GM12878 (cell line): ENCODE measurements around the gene CD70. TPM values are rescaled to one million over a fixed set of nuclear protein-coding genes. Genes with fewer than 3 reads are reported as not detected.
"Not testable (repeated sequence)": the region's sequence is repeated elsewhere in the genome, so short reads cannot be mapped to it uniquely, and the experiment has no call there.

Source experiments
- ATAC-seq: fragments of 200-7000 bp; cut with Tn5 transposase; 3 replicates; pipeline ENCODE4 v1.9.1; 2020; ENCODE audit warnings: mild to moderate bottlenecking, moderate library complexity
- BruUV-seq: library from RNA; stranded (reverse); fragments of 400-500 nt; replicated peaks from 2 replicates; lab custom pipeline; 2021; lab: Mats Ljungman, UMichigan
- CTCF ChIA-PET: fragments of 300-600 bp; sonication (Branson Sonifier 250); formaldehyde crosslinking; extraction: SDS; loops from one replicate; lab custom pipeline; 2021; ENCODE audit warnings: inconsistent platforms; lab: Yijun Ruan, JAX
- POLR2A ChIA-PET: fragments of 350-600 bp; formaldehyde crosslinking; extraction: SDS; loops from one replicate; lab custom pipeline; 2021; ENCODE audit warnings: inconsistent platforms; lab: Charles Lee
- RAD21 ChIA-PET: fragments of 300-600 bp; sonication (Branson Sonifier 250); formaldehyde crosslinking; loops from one replicate; lab custom pipeline; 2023; ENCODE audit warnings: antibody characterized with exemption; ENCODE audit not compliant: unreplicated experiment; lab: Charles Lee
- SMC1A ChIA-PET: fragments of 300-600 bp; sonication (Branson Sonifier 250); formaldehyde crosslinking; loops from one replicate; lab custom pipeline; 2023; ENCODE audit not compliant: unreplicated experiment, uncharacterized antibody; lab: Charles Lee
- DNase-seq: peaks from one replicate; pipeline ENCODE4 v3.0.0-alpha.2; 2011; ENCODE audit warnings: low read depth, low spot score
- FAIRE-seq: peaks from 3 replicates; lab custom pipeline; 2011; peaks lifted over from hg19 to GRCh38; lab: Jason Lieb, UNC
- H2AFZ ChIP-seq: 2 replicates; pipeline ENCODE4 v1.6.0; 2011; ENCODE audit warnings: low read depth, low read length, control low read depth; ENCODE audit not compliant: control insufficient read depth
- H3K27ac ChIP-seq: 2 replicates; pipeline ENCODE4 v1.5.1; 2011; ENCODE audit warnings: control low read depth; ENCODE audit not compliant: control insufficient read depth, insufficient read depth
- H3K27me3 ChIP-seq, 2 experiments: replicated peaks in 1 of 2; 2 replicates each; pipeline versions ENCODE4 v1.6.0 to v1.6.1; 2011; ENCODE audit warnings: low read length in 1 of 2; ENCODE audit not compliant: control insufficient read depth in 2 of 2, insufficient read depth in 2 of 2
- H3K36me3 ChIP-seq, 2 experiments: 2 replicates each; pipeline ENCODE4 v1.5.1; 2011; ENCODE audit warnings: low read length in 1 of 2; ENCODE audit not compliant: control insufficient read depth in 2 of 2, insufficient read depth in 2 of 2
- H3K4me1 ChIP-seq: 2 replicates; pipeline ENCODE4 v1.6.1; 2011; ENCODE audit warnings: mild to moderate bottlenecking, low read length, moderate library complexity, mixed read lengths; ENCODE audit not compliant: control insufficient read depth, insufficient read depth
- H3K4me2 ChIP-seq: 2 replicates; pipeline ENCODE4 v1.6.0; 2011; ENCODE audit warnings: control low read depth; ENCODE audit not compliant: control insufficient read depth, insufficient read depth
- H3K4me3 ChIP-seq: fragments of 200-600 bp; sonication (generic); 2 replicates; pipeline ENCODE4 v1.5.1; 2016
- H3K79me2 ChIP-seq: 2 replicates; pipeline ENCODE4 v1.6.0; 2011; ENCODE audit warnings: low read length; ENCODE audit not compliant: control insufficient read depth, insufficient read depth
- H3K9ac ChIP-seq: 2 replicates; pipeline ENCODE4 v1.8.0; 2011; ENCODE audit warnings: low read length, control low read depth, mixed read lengths; ENCODE audit not compliant: control insufficient read depth, insufficient read depth
- H3K9me3 ChIP-seq: replicated peaks from 3 replicates; pipeline ENCODE4 v1.5.1; 2011; ENCODE audit warnings: mild to moderate bottlenecking, low read length; ENCODE audit not compliant: control insufficient read depth, insufficient read depth
- H4K20me1 ChIP-seq: 2 replicates; pipeline ENCODE4 v1.6.0; 2011; ENCODE audit not compliant: control insufficient read depth, insufficient read depth
- ATF7 ChIP-seq: fragments of 450-650 bp; IDR thresholded peaks from 2 replicates; pipeline ENCODE4 v1.6.1; 2016; ENCODE audit warnings: low read depth, mild to moderate bottlenecking
- CBFB ChIP-seq: IDR thresholded peaks from 2 replicates; pipeline ENCODE4 v1.6.1; 2016; ENCODE audit warnings: antibody characterized with exemption, low read depth
- HDGF ChIP-seq: fragments of 450-650 bp; IDR thresholded peaks from 2 replicates; pipeline ENCODE4 v1.6.1; 2016; ENCODE audit warnings: antibody characterized with exemption
- IKZF2 ChIP-seq, 2 experiments: fragments of 450-650 bp; IDR thresholded peaks; 2 replicates each; pipeline ENCODE4 v1.6.1; 2017; ENCODE audit warnings: mild to moderate bottlenecking in 2 of 2, moderate library complexity in 2 of 2
- JUNB ChIP-seq: IDR thresholded peaks from 2 replicates; pipeline ENCODE4 v1.6.1; 2016; ENCODE audit warnings: antibody characterized with exemption, mild to moderate bottlenecking
- MLLT1 ChIP-seq: fragments of 450-650 bp; IDR thresholded peaks from 2 replicates; pipeline ENCODE4 v1.6.1; 2016; ENCODE audit warnings: mild to moderate bottlenecking
- NBN ChIP-seq: fragments of 450-650 bp; IDR thresholded peaks from 2 replicates; pipeline ENCODE4 v1.6.1; 2016
- RUNX3 ChIP-seq: IDR thresholded peaks from 2 replicates; pipeline ENCODE4 v1.6.1; 2012; ENCODE audit warnings: low read length, inconsistent platforms
- SMAD1 ChIP-seq: fragments of 450-650 bp; IDR thresholded peaks from 2 replicates; pipeline ENCODE4 v1.6.1; 2018; ENCODE audit warnings: mild to moderate bottlenecking, low read depth; ENCODE audit not compliant: partially characterized antibody
- TCF7 ChIP-seq: IDR thresholded peaks from 2 replicates; pipeline ENCODE4 v1.6.1; 2014; ENCODE audit warnings: antibody characterized with exemption, borderline replicate concordance
- YBX1 ChIP-seq: fragments of 450-650 bp; IDR thresholded peaks from 2 replicates; pipeline ENCODE4 v1.6.1; 2016; ENCODE audit warnings: antibody characterized with exemption
- ZBTB4 ChIP-seq: fragments of 450-650 bp; formaldehyde crosslinking; IDR thresholded peaks from 2 replicates; pipeline ENCODE4 v1.4.0; 2022; ENCODE audit warnings: mild to moderate bottlenecking, moderate library complexity
- ZNF687 ChIP-seq: fragments of 450-650 bp; IDR thresholded peaks from 2 replicates; pipeline ENCODE4 v1.6.1; 2017; ENCODE audit warnings: mild to moderate bottlenecking, moderate library complexity
- WGBS: methylation state at CpG from one replicate; pipeline ENCODE4 v1.1.6; 2016; ENCODE audit warnings: low lambda C conversion rate; ENCODE audit not compliant: insufficient replicate concordance, insufficient coverage; ENCODE audit errors: missing lambda C conversion rate; 5-methylcytosine and 5-hydroxymethylcytosine counted together
- in situ Hi-C: fragments of 300-500 bp; cut with MboI; formaldehyde crosslinking; loops from 9 replicates; pipeline ENCODE4 v1.14.3; 2018; ENCODE audit warnings: mixed read lengths
- intact Hi-C: fragments of 100-400 bp; cut with micrococcal nuclease; formaldehyde crosslinking; loops from one replicate; pipeline ENCODE4 v1.14.2; 2022; ENCODE audit not compliant: unreplicated experiment
- polyA plus RNA-seq, 11 experiments: library from polyadenylated mRNA; depleted of rRNA in 4 of 11; unstranded in 6 of 11; stranded (reverse) in 5 of 11; fragments of >200 nt; fragmentation: Nextera tagmentation in 4 of 11; fragmentation: Illumina TruSeq in 1 of 11; extraction: Ambion mirVana in 4 of 11; extraction: Trizol in 1 of 11; gene quantifications; 1 replicate in 1 of 11; 2 replicates in 10 of 11; pipeline versions ENCODE4 v1.2.1 to v1.2.3, GENCODE V29; 2011 to 2016; ENCODE audit warnings: inconsistent platforms in 2 of 11, missing spikeins in 2 of 11, low read depth in 1 of 11
- total RNA-seq, 4 experiments: library from RNA; depleted of rRNA in 3 of 4; stranded (reverse); fragments of >200 nt in 3 of 4; fragmentation: Illumina TruSeq in 1 of 4; extraction: Trizol in 1 of 4; gene quantifications; 2 replicates each; pipeline versions ENCODE4 v1.2.1 to v1.2.3, GENCODE V29; 2013 to 2021

CD70 gene
- total and polyA plus RNA-seq, 10 of the 15 experiments (the other 5 are each of a cell fraction or from before 2014, with no cell fraction given) = 16.4 to 441 (median 265) TPM

GRCh38 chr19:6599866-6600454 is 9.0 kb upstream of the CD70 start (continued):
- TF ChIP-seq ZBTB4 (CRISPR knock-in tag) = no peak
- TF ChIP-seq, all 136 proteins: peak for 12

DNA sequence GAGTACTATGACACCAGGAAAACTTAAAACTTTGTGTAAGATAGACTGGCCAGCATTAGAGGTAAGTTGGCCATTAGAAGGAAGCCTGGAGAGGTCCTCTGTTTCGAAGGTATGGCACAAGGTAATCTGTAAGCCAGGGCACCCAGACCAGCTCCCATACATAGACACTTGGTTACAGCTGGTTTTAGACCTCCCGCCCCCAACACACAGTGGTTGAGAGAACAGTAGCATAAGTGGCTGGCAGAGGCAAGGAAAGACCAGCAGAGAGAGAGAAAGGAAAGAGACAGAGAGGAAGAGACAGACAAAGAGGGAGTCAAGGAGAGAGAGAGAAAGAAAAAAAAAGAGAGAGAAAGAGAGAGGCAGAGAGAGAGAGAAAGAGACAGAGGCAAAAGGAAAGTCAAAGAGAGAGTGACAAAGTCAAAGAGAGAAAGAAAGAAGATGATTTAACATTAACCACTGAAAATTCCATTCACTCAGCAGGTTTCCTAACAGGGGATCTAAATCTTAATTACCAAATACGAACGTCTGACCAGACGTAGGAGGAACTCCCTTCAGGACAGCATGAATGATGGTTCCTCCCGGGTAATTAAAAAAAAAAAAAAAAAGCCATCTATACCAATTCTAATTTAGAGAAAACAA is 7.4 kb upstream of the CD70 start:
- FAIRE-seq, intact Hi-C loops, H3K27me3 ChIP-seq, DNase-seq, in situ Hi-C loops, BruUV-seq, H3K36me3 ChIP-seq, H3K9me3 ChIP-seq, H4K20me1 ChIP-seq, ATAC-seq: not testable (repeated sequence)
- 35% methylated on average over 6 of the region's 6 CpGs for WGBS
- ChIA-PET RAD21 (interaction anchor here (0.6 to 1.0 kb wide), 2 partner anchors 11 to 54 kb away, joined by 3 to 4 read pairs; no protein-coding TSS in a partner anchor), POLR2A (interaction anchor here (0.6 kb wide), 1 partner anchor 60 kb away, joined by 3 read pairs; no protein-coding TSS in a partner anchor), SMC1A (interaction anchor here (0.7 to 1.0 kb wide), 2 partner anchors 31 kb away, joined by 3 read pairs; no protein-coding TSS in a partner anchor), CTCF (interaction anchor here (0.7 to 1.1 kb wide), 2 partner anchors 33 to 139 kb away, joined by 3 read pairs; partner anchors contain the start of gene GPR108)
- H3K4me1 ChIP-seq = peaks cover 47% of the 10 kb centered on the region
- H3K9ac ChIP-seq = peak overlapping the region; percentile 90
- peak overlapping the region; percentile 70 for H3K4me3 ChIP-seq
- H3K27ac ChIP-seq = peak overlapping the region; percentile 95
- peak overlapping the region; percentile 7 for H2AFZ ChIP-seq
- H3K4me2 ChIP-seq = peak overlapping the region; percentile 95
- peaks cover 73% of the 10 kb centered on the region for H3K79me2 ChIP-seq
- TF ChIP-seq MLLT1 = peak; percentile 59
- peak; percentile 58 for TF ChIP-seq ATF7
- peak; percentile 76 for TF ChIP-seq HDGF
- peak; percentile 78 for TF ChIP-seq NBN
- TF ChIP-seq SMAD1 = peak; percentile 40
- peak; percentile 63; the same call in 1 of the 2 replicates for TF ChIP-seq RUNX3
- TF ChIP-seq YBX1 = peak; percentile 72; the same call in 1 of the 2 replicates
- peak; percentile 55 for TF ChIP-seq JUNB
- TF ChIP-seq TCF7 = 0 out of 2 replicates have a peak, but pooled peaks have one; percentile 23
- TF ChIP-seq IKZF2 (IDR thresholded peaks at IDR 0.05) = peak in 1 of 2 experiments; percentile 35; a peak in 1 of 4 replicates
- TF ChIP-seq CBFB = 0 out of 2 replicates have a peak, but pooled peaks have one; percentile 23
- TF ChIP-seq ZNF687 = 0 out of 2 replicates have a peak, but pooled peaks have one; percentile 11
